HepG2 (cell line): ENCODE data around the gene SIRT1. TPM values are rescaled to one million over a fixed set of nuclear protein-coding genes. Genes with fewer than 3 reads are reported as not detected.
"Not testable (repeated sequence)": the region's sequence is repeated elsewhere in the genome, so short reads cannot be mapped to it uniquely, and the experiment has no call there.

Experiments
- ATAC-seq: fragments of 200-7000 bp; cut with Tn5 transposase; 3 replicates; pipeline ENCODE4 v1.9.1; 2020; ENCODE audit warnings: mild to moderate bottlenecking, moderate library complexity
- BruUV-seq: library from RNA; stranded (reverse); fragments of 400-500 nt; replicated peaks from 2 replicates; lab custom pipeline; 2021; lab: Mats Ljungman, UMichigan
- CTCF ChIA-PET: fragments of 300-600 bp; formaldehyde crosslinking; extraction: SDS; loops from one replicate; lab custom pipeline; 2021; ENCODE audit warnings: low total read pairs, inconsistent platforms, low intra/inter-chr PET ratio; lab: Yijun Ruan, JAX
- POLR2A ChIA-PET: fragments of 350-600 bp; sonication (Branson Sonifier 250); formaldehyde crosslinking; loops from one replicate; lab custom pipeline; 2020; ENCODE audit warnings: antibody characterized with exemption, inconsistent platforms; lab: Yijun Ruan, JAX
- DNase-seq: peaks from one replicate; pipeline ENCODE4 v3.0.0-alpha.2; 2015; ENCODE audit warnings: low spot score
- FAIRE-seq: peaks from 3 replicates; lab custom pipeline; 2011; peaks lifted over from hg19 to GRCh38; lab: Jason Lieb, UNC
- H2AFZ ChIP-seq: one replicate; pipeline ENCODE4 v1.6.1; 2011; ENCODE audit warnings: low read length, inconsistent platforms
- H3K27ac ChIP-seq: fragments of 300-600 bp; 3 replicates; pipeline ENCODE4 v1.8.0; 2011; ENCODE audit warnings: mixed run types, mild to moderate bottlenecking, mixed read lengths, low read length, inconsistent platforms; ENCODE audit not compliant: insufficient read depth; ENCODE audit errors: extremely low read length
- H3K27me3 ChIP-seq, 2 experiments: fragments of 200-600 bp in 1 of 2; 2 replicates in 1 of 2; 3 replicates in 1 of 2; pipeline versions ENCODE4 v1.6.0 to v1.8.0; 2011; ENCODE audit warnings: low read length in 2 of 2, mild to moderate bottlenecking in 2 of 2, moderate library complexity in 2 of 2, inconsistent platforms in 1 of 2; ENCODE audit not compliant: insufficient read depth in 2 of 2, control insufficient read depth in 1 of 2
- H3K36me3 ChIP-seq, 2 experiments: fragments of 200-600 bp in 1 of 2; replicated peaks in 1 of 2; 2 replicates in 1 of 2; 3 replicates in 1 of 2; pipeline versions ENCODE4 v1.5.1 to v1.8.0; 2011; ENCODE audit warnings: low read length in 2 of 2, inconsistent platforms in 1 of 2; ENCODE audit not compliant: insufficient read depth in 2 of 2, control insufficient read depth in 1 of 2
- H3K4me1 ChIP-seq: 2 replicates; pipeline ENCODE4 v1.5.1; 2012; ENCODE audit warnings: low read length, inconsistent platforms; ENCODE audit not compliant: insufficient read depth
- H3K4me2 ChIP-seq: 2 replicates; pipeline ENCODE4 v1.6.0; 2011; ENCODE audit warnings: low read depth, low read length, inconsistent platforms
- H3K4me3 ChIP-seq, 3 experiments: fragments of 200-600 bp in 1 of 3; sonication (generic), shearing (Covaris generic) in 1 of 3; replicated peaks in 1 of 3; 2 replicates each; pipeline ENCODE4 v1.5.1; 2011 to 2016; ENCODE audit warnings: low read length in 3 of 3, inconsistent platforms in 2 of 3, low read depth in 2 of 3, mild to moderate bottlenecking in 2 of 3, control low read depth in 1 of 3, mixed read lengths in 1 of 3; ENCODE audit not compliant: insufficient read depth in 1 of 3
- H3K79me2 ChIP-seq: one replicate; pipeline ENCODE4 v1.6.1; 2011; ENCODE audit warnings: low read length, inconsistent platforms; ENCODE audit not compliant: insufficient read depth
- H3K9ac ChIP-seq: 2 replicates; pipeline ENCODE4 v1.6.0; 2011; ENCODE audit warnings: mild to moderate bottlenecking, low read depth, low read length, inconsistent platforms; ENCODE audit not compliant: insufficient read depth
- H3K9me3 ChIP-seq: 2 replicates; pipeline ENCODE4 v1.5.1; 2012; ENCODE audit warnings: mild to moderate bottlenecking, low read length
- H4K20me1 ChIP-seq: 2 replicates; pipeline ENCODE4 v1.6.0; 2011; ENCODE audit warnings: inconsistent platforms, mild to moderate bottlenecking, low read length, moderate library complexity; ENCODE audit not compliant: insufficient read depth
- WGBS: methylation state at CpG from one replicate; pipeline ENCODE4 v1.1.6; 2017; ENCODE audit warnings: low lambda C conversion rate; 5-methylcytosine and 5-hydroxymethylcytosine counted together
- in situ Hi-C: cut with HindIII; loops from 2 replicates; pipeline ENCODE4 v1.10.0; 2017; ENCODE audit warnings: low pct_unique_long_range_greater_than_20kb; ENCODE audit not compliant: extremely low pct_ligation_motif_present
- intact Hi-C: fragments of 100-400 bp; cut with micrococcal nuclease; formaldehyde crosslinking; loops from one replicate; pipeline ENCODE4 v1.10.0; 2022; ENCODE audit not compliant: unreplicated experiment
- polyA plus RNA-seq, 8 experiments: library from polyadenylated mRNA; depleted of rRNA in 3 of 8; stranded (reverse) in 7 of 8; unstranded in 1 of 8; fragments of >200 nt; fragmentation: Illumina TruSeq in 4 of 8; extraction: Trizol in 4 of 8; gene quantifications; 2 replicates each; pipeline versions ENCODE4 v1.2.1 to v1.2.3, GENCODE V29; 2011 to 2016; ENCODE audit warnings: low read depth in 4 of 8, missing spikeins in 1 of 8, mixed read lengths in 1 of 8; ENCODE audit not compliant: insufficient read depth in 1 of 8
- total RNA-seq, 5 experiments: library from RNA; depleted of rRNA; stranded (reverse); fragments of >200 nt; fragmentation: Illumina TruSeq; extraction: Trizol; gene quantifications; 2 replicates each; pipeline ENCODE4 v1.2.3, GENCODE V29; 2016; ENCODE audit warnings: low read depth in 1 of 5
- TF ChIP-seq, protein P1 (sequence below): sonication (generic); formaldehyde crosslinking; IDR thresholded peaks from 2 replicates; pipeline ENCODE4 v1.5.0; 2020; ENCODE audit warnings: mild to moderate bottlenecking, missing genetic modification reagents, borderline replicate concordance

Gene SIRT1
- total and polyA plus RNA-seq, 2 of the 13 experiments (the other 11 are each of a cell fraction or from before 2014, with no cell fraction given), result 9.4 to 10.2 TPM

DNA sequence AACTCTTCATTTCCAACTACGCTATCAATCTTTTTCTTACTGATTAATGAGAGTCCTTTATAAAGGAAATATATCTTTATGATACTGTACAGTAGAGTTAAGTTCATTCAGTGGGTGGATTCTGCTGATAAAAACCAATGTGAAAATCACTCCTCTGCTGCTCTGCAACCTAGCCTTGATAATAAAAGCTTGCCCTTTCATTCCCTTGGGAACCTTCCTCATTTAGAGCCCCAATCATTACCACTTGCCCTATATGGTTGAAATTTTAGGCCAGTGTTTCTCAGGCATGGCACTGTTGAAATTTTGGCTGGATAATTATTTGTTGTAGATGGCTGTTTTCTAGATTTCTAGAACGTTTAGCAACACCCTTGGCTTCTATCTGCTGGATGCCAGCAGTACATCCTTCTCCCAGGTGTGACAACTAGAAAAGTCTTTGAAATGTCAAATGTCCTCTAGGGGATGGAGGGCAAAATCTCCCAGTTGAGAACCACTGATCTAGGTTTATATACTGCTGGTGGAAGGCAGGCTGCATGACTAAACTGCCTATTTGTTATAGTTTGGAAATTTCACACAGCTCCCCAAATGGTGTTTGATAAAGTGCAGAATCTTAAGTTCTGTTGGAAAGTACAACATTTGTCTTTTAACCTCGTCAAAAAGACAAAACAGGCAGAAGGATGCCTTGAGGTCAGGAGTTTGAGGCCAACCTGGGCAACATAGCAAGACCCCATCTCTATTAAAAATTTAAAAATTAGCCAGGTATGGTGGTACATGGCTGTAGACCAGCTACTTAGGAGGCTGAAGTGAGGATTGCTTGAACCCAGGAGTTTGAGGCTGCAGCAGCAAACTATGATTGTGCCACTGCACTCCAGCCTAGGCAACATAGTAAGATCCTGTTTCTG lies 8.9 kb upstream of the SIRT1 start (continued):
- TF ChIP-seq, protein P1, sequence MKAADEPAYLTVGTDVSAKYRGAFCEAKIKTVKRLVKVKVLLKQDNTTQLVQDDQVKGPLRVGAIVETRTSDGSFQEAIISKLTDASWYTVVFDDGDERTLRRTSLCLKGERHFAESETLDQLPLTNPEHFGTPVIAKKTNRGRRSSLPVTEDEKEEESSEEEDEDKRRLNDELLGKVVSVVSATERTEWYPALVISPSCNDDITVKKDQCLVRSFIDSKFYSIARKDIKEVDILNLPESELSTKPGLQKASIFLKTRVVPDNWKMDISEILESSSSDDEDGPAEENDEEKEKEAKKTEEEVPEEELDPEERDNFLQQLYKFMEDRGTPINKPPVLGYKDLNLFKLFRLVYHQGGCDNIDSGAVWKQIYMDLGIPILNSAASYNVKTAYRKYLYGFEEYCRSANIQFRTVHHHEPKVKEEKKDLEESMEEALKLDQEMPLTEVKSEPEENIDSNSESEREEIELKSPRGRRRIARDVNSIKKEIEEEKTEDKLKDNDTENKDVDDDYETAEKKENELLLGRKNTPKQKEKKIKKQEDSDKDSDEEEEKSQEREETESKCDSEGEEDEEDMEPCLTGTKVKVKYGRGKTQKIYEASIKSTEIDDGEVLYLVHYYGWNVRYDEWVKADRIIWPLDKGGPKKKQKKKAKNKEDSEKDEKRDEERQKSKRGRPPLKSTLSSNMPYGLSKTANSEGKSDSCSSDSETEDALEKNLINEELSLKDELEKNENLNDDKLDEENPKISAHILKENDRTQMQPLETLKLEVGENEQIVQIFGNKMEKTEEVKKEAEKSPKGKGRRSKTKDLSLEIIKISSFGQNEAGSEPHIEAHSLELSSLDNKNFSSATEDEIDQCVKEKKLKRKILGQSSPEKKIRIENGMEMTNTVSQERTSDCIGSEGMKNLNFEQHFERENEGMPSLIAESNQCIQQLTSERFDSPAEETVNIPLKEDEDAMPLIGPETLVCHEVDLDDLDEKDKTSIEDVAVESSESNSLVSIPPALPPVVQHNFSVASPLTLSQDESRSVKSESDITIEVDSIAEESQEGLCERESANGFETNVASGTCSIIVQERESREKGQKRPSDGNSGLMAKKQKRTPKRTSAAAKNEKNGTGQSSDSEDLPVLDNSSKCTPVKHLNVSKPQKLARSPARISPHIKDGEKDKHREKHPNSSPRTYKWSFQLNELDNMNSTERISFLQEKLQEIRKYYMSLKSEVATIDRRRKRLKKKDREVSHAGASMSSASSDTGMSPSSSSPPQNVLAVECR (CRISPR knock-in tag), result no peak

DNA sequence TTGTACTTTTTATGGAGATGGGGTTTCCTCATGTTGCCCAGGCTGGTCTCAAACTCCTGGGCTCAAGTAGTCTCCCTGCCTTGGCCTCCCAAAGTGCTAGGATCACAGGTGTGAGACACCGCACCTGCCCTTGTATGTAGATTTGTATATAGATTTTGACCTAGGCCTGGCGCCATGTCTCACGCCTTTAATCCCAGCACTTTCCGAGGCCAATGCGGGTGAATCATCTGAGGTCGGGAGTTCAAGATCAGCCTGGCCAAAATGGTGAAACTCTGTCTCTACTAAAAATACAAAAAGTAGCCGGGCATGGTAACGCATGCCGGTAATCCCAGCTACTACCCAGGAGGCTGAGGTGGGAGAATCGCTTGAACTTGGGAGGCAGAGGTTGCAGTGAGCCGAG lies 7.0 kb upstream of the SIRT1 start:
- H3K9me3 ChIP-seq, CTCF ChIA-PET, H2AFZ ChIP-seq, DNase-seq, H3K79me2 ChIP-seq, H3K9ac ChIP-seq, H3K27ac ChIP-seq, H3K4me1 ChIP-seq, in situ Hi-C loops, FAIRE-seq, H3K4me2 ChIP-seq, BruUV-seq, H3K27me3 ChIP-seq, H3K4me3 ChIP-seq, H4K20me1 ChIP-seq, H3K36me3 ChIP-seq, ATAC-seq, intact Hi-C loops: not testable (repeated sequence)
- WGBS, result 86% methylated on average over 11 of the region's 11 CpGs
- POLR2A ChIA-PET, result interaction anchor here (0.7 kb wide), 1 partner anchor 9 kb away, joined by 3 read pairs; no protein-coding TSS in a partner anchor
